CD4-positive, alpha-beta T cell (primary cell): ENCODE measurements around the gene ABCB11. TPM values are rescaled to one million over a fixed set of nuclear protein-coding genes. Genes with fewer than 3 reads are reported as not detected.

Experiments
- ATAC-seq: fragments of 200-7000 bp; cut with Tn5 transposase; one replicate; pipeline ENCODE4 v1.10.0; 2022; ENCODE audit warnings: mild to moderate bottlenecking; ENCODE audit not compliant: poor library complexity
- CTCF ChIA-PET: fragments of 350-600 bp; sonication (Branson Sonifier 250); formaldehyde crosslinking; loops from one replicate; lab custom pipeline; 2021; ENCODE audit warnings: antibody characterized with exemption, inconsistent platforms; lab: Charles Lee
- POLR2A ChIA-PET: fragments of 350-600 bp; sonication (Branson Sonifier 250); formaldehyde crosslinking; loops from one replicate; lab custom pipeline; 2021; ENCODE audit warnings: antibody characterized with exemption, inconsistent platforms; lab: Charles Lee
- DNase-seq, 14 experiments: peaks; one replicate each; pipeline ENCODE4 v3.0.0-alpha.2; 2013 to 2020; ENCODE audit warnings: mixed read lengths in 2 of 14
- H3K27ac ChIP-seq, 2 donors: one replicate each; pipeline versions ENCODE4 v1.5.1 to v1.7.0; 2013; ENCODE audit warnings: low read length in 2 of 2, low read depth in 1 of 2, mild to moderate bottlenecking in 1 of 2
- H3K27me3 ChIP-seq, 2 experiments: 1 replicate in 1 of 2; 2 replicates in 1 of 2; pipeline versions ENCODE4 v1.6.1 to v1.7.0; 2013; ENCODE audit warnings: low read length in 2 of 2, control low read depth in 1 of 2, mild to moderate bottlenecking in 1 of 2, moderate library complexity in 1 of 2; ENCODE audit not compliant: insufficient read depth in 2 of 2, control insufficient read depth in 1 of 2
- H3K36me3 ChIP-seq: one replicate; pipeline ENCODE4 v1.6.1; 2013; ENCODE audit warnings: low read length, control low read depth; ENCODE audit not compliant: insufficient read depth
- H3K4me1 ChIP-seq: one replicate; pipeline ENCODE4 v1.6.1; 2013; ENCODE audit warnings: low read length, control low read depth; ENCODE audit not compliant: insufficient read depth
- H3K4me3 ChIP-seq: one replicate; pipeline ENCODE4 v1.5.1; 2013; ENCODE audit warnings: mild to moderate bottlenecking, low read length, moderate library complexity
- H3K9me3 ChIP-seq, 2 experiments: 1 replicate in 1 of 2; 2 replicates in 1 of 2; pipeline versions ENCODE4 v1.6.1 to v1.7.0; 2013; ENCODE audit warnings: low read length in 2 of 2, mild to moderate bottlenecking in 2 of 2, control low read depth in 1 of 2, moderate library complexity in 1 of 2; ENCODE audit not compliant: control insufficient read depth in 1 of 2, insufficient read depth in 1 of 2
- H3K27ac Mint-ChIP-seq: one replicate; pipeline ENCODE4 v1.8.0; 2020; ENCODE audit warnings: mixed read lengths
- H3K27me3 Mint-ChIP-seq: one replicate; pipeline ENCODE4 v1.8.0; 2021; ENCODE audit warnings: mixed read lengths
- H3K36me3 Mint-ChIP-seq: one replicate; pipeline ENCODE4 v1.8.0; 2021; ENCODE audit warnings: low read depth, mixed read lengths
- H3K4me1 Mint-ChIP-seq: one replicate; pipeline ENCODE4 v1.8.0; 2021; ENCODE audit warnings: low read depth, mixed read lengths
- H3K4me3 Mint-ChIP-seq: one replicate; pipeline ENCODE4 v1.8.0; 2020; ENCODE audit warnings: mild to moderate bottlenecking, mixed read lengths
- H3K9me3 Mint-ChIP-seq: one replicate; pipeline ENCODE4 v1.8.0; 2020; ENCODE audit warnings: mixed read lengths
- CTCF ChIP-seq: fragments of 200-600 bp; IDR thresholded peaks from one replicate; pipeline ENCODE4 v1.8.0; 2022; ENCODE audit warnings: antibody characterized with exemption, mild to moderate bottlenecking
- intact Hi-C, 2 experiments: fragments of 100-400 bp; cut with DNase I in 1 of 2; cut with micrococcal nuclease in 1 of 2; formaldehyde crosslinking; loops; one replicate each; pipeline versions ENCODE4 v1.15.1 to v1.9.0; 2023 to 2025; cut with DNase I, micrococcal nuclease
- total RNA-seq, 174 experiments: library from RNA in 2 of 174; stranded (reverse) in 2 of 174; gene quantifications; one replicate each; pipeline ENCODE4 v1.2.3 and lab custom pipeline; 2021 to 2026

The ABCB11 gene
- total RNA-seq, 2 experiments from 2014 or later, result not detected

GRCh38 chr2:169050476-169051240 lies 19.5 kb upstream of the ABCB11 start:
- Mint-ChIP-seq H3K36me3 (peaks cover 12% of the 10 kb centered on the region), H3K27me3 (no peaks in the 10 kb centered on the region), H3K27ac (no peak overlapping the region), H3K9me3 (peaks cover 8% of the 10 kb centered on the region), H3K4me1 (no peaks in the 10 kb centered on the region), H3K4me3 (no peak overlapping the region)
- no peaks in the 10 kb centered on the region for H3K36me3 ChIP-seq
- peaks cover 13 to 21% of the 10 kb centered on the region in 2 experiments for H3K9me3 ChIP-seq
- no peak for TF ChIP-seq CTCF
- H3K4me1 ChIP-seq, result peaks cover 3% of the 10 kb centered on the region
- no peak overlapping the region for H3K27ac ChIP-seq
- ATAC-seq, result no peak
- no peak overlapping the region for H3K4me3 ChIP-seq
- POLR2A ChIA-PET, result no interaction called here
- CTCF ChIA-PET, result no interaction called here
- H3K27me3 ChIP-seq, result no peaks in the 10 kb centered on the region
- intact Hi-C loops, result no loop called here
- peak in 1 of 14 experiments; percentile 31 for DNase-seq

- Histone ChIP-seq H3K4me1 (peaks cover 3% of the 10 kb centered on the region), H3K9me3 (peaks cover 7 to 9% of the 10 kb centered on the region in 2 experiments), H3K27ac (no peak overlapping the region), H3K27me3 (no peaks in the 10 kb centered on the region), H3K4me3 (no peak overlapping the region), H3K36me3 (no peaks in the 10 kb centered on the region)
- ChIA-PET CTCF (no interaction called here), POLR2A (no interaction called here)
- H3K27me3 Mint-ChIP-seq, result no peaks in the 10 kb centered on the region
- intact Hi-C loops, result no loop called here
- no peak overlapping the region for H3K27ac Mint-ChIP-seq
- TF ChIP-seq CTCF, result no peak
- no peak for ATAC-seq
- no peak overlapping the region for H3K4me3 Mint-ChIP-seq
- peaks cover 2% of the 10 kb centered on the region for H3K9me3 Mint-ChIP-seq
- no peaks in the 10 kb centered on the region for H3K4me1 Mint-ChIP-seq
- H3K36me3 Mint-ChIP-seq, result no peaks in the 10 kb centered on the region
- DNase-seq, result no peak
These were observed 18.0 kb upstream of the ABCB11 start for GRCh38 chr2:169049142-169049541.

GRCh38 chr2:169047256-169048250 lies 16.4 kb upstream of the ABCB11 start:
- CTCF ChIA-PET, result no interaction called here
- Mint-ChIP-seq H3K36me3 (peaks cover 11% of the 10 kb centered on the region), H3K9me3 (peaks cover 12% of the 10 kb centered on the region), H3K27ac (no peak overlapping the region), H3K27me3 (no peaks in the 10 kb centered on the region), H3K4me1 (no peaks in the 10 kb centered on the region), H3K4me3 (no peak overlapping the region)
- intact Hi-C loops, result no loop called here
- Histone ChIP-seq H3K27me3 (no peaks in the 10 kb centered on the region), H3K36me3 (no peaks in the 10 kb centered on the region), H3K9me3 (peaks cover 3 to 5% of the 10 kb centered on the region in 2 experiments), H3K4me1 (peaks cover 3% of the 10 kb centered on the region), H3K4me3 (no peak overlapping the region), H3K27ac (no peak overlapping the region)
- no peak for ATAC-seq
- DNase-seq, result no peak
- no peak for TF ChIP-seq CTCF
- POLR2A ChIA-PET, result no interaction called here
